ENCODE data around the gene TMEM266. TPM values are rescaled to one million over a fixed set of nuclear protein-coding genes. Genes with fewer than 3 reads are reported as not detected.

TMEM266 gene
- total and polyA plus RNA-seq, 10 donors: 0.61 to 1.8 (median 1.4) TPM

DNA sequence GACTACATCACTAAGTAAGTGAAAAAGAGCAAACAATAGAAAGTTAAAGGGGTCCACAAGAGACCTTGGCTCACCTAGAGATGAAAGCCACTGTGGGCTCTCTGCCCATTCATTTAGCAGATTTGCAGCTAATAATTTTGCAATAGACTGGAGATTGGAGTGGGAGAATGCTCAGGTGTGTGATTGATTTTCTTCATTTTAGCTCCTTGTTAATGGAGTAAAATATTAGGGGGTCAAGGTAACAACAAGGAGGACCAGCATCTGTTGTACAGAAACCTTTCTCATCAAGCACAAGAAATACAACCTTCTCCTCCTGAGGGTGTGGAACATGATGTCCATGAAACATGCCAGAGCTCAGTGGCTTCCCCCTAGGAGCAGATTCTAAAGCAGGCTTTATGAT is 63.2 kb downstream of the TMEM266 start:
- Histone ChIP-seq H3K27me3 (replicated peaks in 1 of 7) (no peaks in the 10 kb centered on the region), H3K4me3 (no peak overlapping the region), H3K36me3 (no peaks in the 10 kb centered on the region), H3K4me1 (no peaks in the 10 kb centered on the region), H3K9me3 (peaks cover 0 to 7% (median 0%) of the 10 kb centered on the region in 8 donors), H3K27ac (no peak overlapping the region)
- DNase-seq: no peak
- no peak for TF ChIP-seq POLR2AphosphoS5 (IDR thresholded peaks at IDR 0.05)
- TF ChIP-seq, protein P1, sequence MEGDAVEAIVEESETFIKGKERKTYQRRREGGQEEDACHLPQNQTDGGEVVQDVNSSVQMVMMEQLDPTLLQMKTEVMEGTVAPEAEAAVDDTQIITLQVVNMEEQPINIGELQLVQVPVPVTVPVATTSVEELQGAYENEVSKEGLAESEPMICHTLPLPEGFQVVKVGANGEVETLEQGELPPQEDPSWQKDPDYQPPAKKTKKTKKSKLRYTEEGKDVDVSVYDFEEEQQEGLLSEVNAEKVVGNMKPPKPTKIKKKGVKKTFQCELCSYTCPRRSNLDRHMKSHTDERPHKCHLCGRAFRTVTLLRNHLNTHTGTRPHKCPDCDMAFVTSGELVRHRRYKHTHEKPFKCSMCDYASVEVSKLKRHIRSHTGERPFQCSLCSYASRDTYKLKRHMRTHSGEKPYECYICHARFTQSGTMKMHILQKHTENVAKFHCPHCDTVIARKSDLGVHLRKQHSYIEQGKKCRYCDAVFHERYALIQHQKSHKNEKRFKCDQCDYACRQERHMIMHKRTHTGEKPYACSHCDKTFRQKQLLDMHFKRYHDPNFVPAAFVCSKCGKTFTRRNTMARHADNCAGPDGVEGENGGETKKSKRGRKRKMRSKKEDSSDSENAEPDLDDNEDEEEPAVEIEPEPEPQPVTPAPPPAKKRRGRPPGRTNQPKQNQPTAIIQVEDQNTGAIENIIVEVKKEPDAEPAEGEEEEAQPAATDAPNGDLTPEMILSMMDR (IDR thresholded peaks at IDR 0.05 in 8 of 11, conservative IDR thresholded peaks at IDR 0.05 in 3 of 11): no peak
- no peak for TF ChIP-seq POLR2A (IDR thresholded peaks at IDR 0.05)
- intact Hi-C loops (cut with DNase I; ENCODE audit: low total_unique reads): no loop called here

DNA sequence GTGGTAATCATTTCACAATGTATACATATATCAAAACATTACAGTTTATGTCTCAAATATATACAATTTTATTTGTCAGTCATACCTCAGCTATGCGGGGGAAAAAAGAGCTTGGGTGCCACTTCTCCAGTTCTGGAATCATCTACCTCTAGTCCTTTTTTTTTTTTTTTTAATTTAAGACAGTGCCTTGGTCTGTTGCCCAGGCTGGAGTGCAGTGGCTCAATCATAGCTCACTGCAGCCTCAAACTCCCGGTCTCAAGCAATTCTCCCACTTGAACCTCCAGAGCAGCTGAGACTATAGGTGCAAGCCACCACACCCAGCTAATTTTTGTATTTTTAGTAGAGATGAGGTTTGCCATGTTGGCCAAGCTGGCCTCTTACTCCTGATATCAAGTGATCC is 67.4 kb downstream of the TMEM266 start:
- peaks cover 0 to 7% (median 0%) of the 10 kb centered on the region in 8 donors for H3K9me3 ChIP-seq
- H3K4me1 ChIP-seq: no peaks in the 10 kb centered on the region
- no peak for DNase-seq
- TF ChIP-seq POLR2A (IDR thresholded peaks at IDR 0.05): no peak
- TF ChIP-seq, protein P1 (IDR thresholded peaks at IDR 0.05 in 8 of 11, conservative IDR thresholded peaks at IDR 0.05 in 3 of 11): no peak
- no peak for TF ChIP-seq POLR2AphosphoS5 (IDR thresholded peaks at IDR 0.05)
- peaks cover 0 to 7% (median 0%) of the 10 kb centered on the region in 7 donors for H3K27me3 ChIP-seq (replicated peaks in 1 of 7)
- H3K36me3 ChIP-seq: no peaks in the 10 kb centered on the region
- intact Hi-C loops (cut with DNase I; ENCODE audit: low total_unique reads): no loop called here
- 87 to 95% (median 90%) methylated on average over 2 of the region's 2 CpGs for WGBS, 5 donors
- no peak overlapping the region for H3K27ac ChIP-seq
- H3K4me3 ChIP-seq: no peak overlapping the region

DNA sequence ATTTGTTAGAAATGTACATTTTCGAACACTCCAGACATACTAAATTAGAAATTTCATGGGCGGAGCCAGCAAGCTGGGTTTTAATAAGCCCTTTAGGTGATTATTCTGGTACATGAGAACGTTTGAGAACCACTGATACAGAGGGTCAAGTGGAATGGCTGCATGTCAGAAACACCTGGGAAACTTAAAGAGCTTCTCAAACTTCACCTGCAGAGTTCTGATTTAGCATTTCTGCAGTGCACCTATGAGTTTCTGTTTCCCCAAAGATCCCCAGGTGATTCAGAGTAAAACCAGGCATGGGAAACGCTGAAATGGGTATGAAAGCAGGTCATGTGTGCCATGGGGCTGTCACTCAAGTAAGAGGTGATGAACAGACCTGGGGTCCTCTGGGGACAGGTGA is 68.1 kb downstream of the TMEM266 start:
- WGBS, 5 donors: 64 to 74% (median 68%) methylated on average over 4 of the region's 4 CpGs
- Histone ChIP-seq H3K27ac (no peak overlapping the region), H3K4me3 (no peak overlapping the region), H3K9me3 (peaks cover 0 to 7% (median 0%) of the 10 kb centered on the region in 8 donors), H3K4me1 (no peaks in the 10 kb centered on the region), H3K27me3 (replicated peaks in 1 of 7) (peaks cover 0 to 7% (median 0%) of the 10 kb centered on the region in 7 donors), H3K36me3 (no peaks in the 10 kb centered on the region)
- DNase-seq: no peak
- TF ChIP-seq POLR2A (IDR thresholded peaks at IDR 0.05): no peak
- no peak for TF ChIP-seq POLR2AphosphoS5 (IDR thresholded peaks at IDR 0.05)
- TF ChIP-seq, protein P1 (IDR thresholded peaks at IDR 0.05 in 8 of 11, conservative IDR thresholded peaks at IDR 0.05 in 3 of 11): no peak
- intact Hi-C loops (cut with DNase I; ENCODE audit: low total_unique reads): no loop called here

DNA sequence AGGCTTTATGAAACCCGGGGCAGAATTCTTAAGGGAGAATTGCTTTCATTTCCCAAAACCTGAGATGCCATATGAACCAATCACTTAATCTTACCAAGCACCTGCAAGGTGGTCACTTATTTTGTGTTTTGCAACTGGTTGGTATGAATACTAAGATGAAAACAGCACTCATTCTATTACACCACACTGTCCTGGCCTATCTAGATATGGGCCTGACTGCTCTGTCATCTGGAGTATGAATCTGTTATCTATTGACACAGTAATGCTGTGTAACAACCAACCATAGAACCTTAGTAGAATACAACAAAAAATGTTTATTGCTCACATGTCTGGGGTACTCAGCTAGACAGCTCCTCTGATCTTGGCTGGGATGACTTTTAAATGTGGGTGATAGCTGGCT is 74.8 kb downstream of the TMEM266 start:
- Histone ChIP-seq H3K4me3 (no peak overlapping the region), H3K36me3 (no peaks in the 10 kb centered on the region), H3K27me3 (replicated peaks in 1 of 7) (peaks cover 0 to under 1% (median 0%) of the 10 kb centered on the region in 7 donors), H3K27ac (no peak overlapping the region), H3K4me1 (peaks cover under 1 to 6% (median 4%) of the 10 kb centered on the region in 6 donors), H3K9me3 (no peaks in the 10 kb centered on the region)
- TF ChIP-seq POLR2A (IDR thresholded peaks at IDR 0.05) (no peak), POLR2AphosphoS5 (IDR thresholded peaks at IDR 0.05) (no peak)
- TF ChIP-seq, protein P1 (IDR thresholded peaks at IDR 0.05 in 8 of 11, conservative IDR thresholded peaks at IDR 0.05 in 3 of 11): no peak
- WGBS, 5 donors: 81 to 100% (median 93%) methylated on average over 1 of the region's 1 CpG
- intact Hi-C loops (cut with DNase I; ENCODE audit: low total_unique reads): loop anchor here (10.0 kb wide), 1 partner anchor 330 kb away; no protein-coding TSS in a partner anchor
- DNase-seq: no peak

All from spleen (tissue), 11 donors.